OCI-LY7 (cell line): ENCODE data around the gene SLC31A1. TPM values are rescaled to one million over a fixed set of nuclear protein-coding genes. Genes with fewer than 3 reads are reported as not detected.
A peak's percentile ranks its signal among the peaks of the same experiment; 100 is the strongest.

Source experiments
- BruUV-seq: library from RNA; stranded (reverse); fragments of 400-500 nt; replicated peaks from 2 replicates; lab custom pipeline; 2021; lab: Mats Ljungman, UMichigan
- CTCF ChIA-PET: fragments of 300-600 bp; sonication (Branson Sonifier 250); formaldehyde crosslinking; loops from one replicate; lab custom pipeline; 2022; ENCODE audit warnings: antibody characterized with exemption; ENCODE audit not compliant: unreplicated experiment; lab: Charles Lee
- POLR2A ChIA-PET: fragments of 300-600 bp; sonication (Branson Sonifier 250); formaldehyde crosslinking; loops from one replicate; lab custom pipeline; 2022; ENCODE audit warnings: antibody characterized with exemption; lab: Charles Lee
- DNase-seq: peaks from one replicate; pipeline ENCODE4 v3.0.0-alpha.2; 2015; ENCODE audit warnings: low spot score
- H2AFZ ChIP-seq: fragments of 200-600 bp; sonication (generic), shearing (Covaris generic); 2 replicates; pipeline ENCODE4 v1.6.1; 2014; ENCODE audit warnings: mild to moderate bottlenecking, antibody characterized with exemption, low read length, moderate library complexity
- H3K27ac ChIP-seq: fragments of 200-600 bp; sonication (generic); 2 replicates; pipeline ENCODE4 v1.5.1; 2014; ENCODE audit warnings: mixed run types, low read depth, mild to moderate bottlenecking, moderate library complexity, low read length, inconsistent platforms; ENCODE audit not compliant: poor library complexity, severe bottlenecking
- H3K36me3 ChIP-seq: fragments of 200-600 bp; sonication (generic); 2 replicates; pipeline ENCODE4 v1.6.1; 2014; ENCODE audit warnings: mild to moderate bottlenecking, antibody characterized with exemption, low read length, moderate library complexity, mixed read lengths; ENCODE audit not compliant: insufficient read depth
- H3K4me1 ChIP-seq: fragments of 200-600 bp; sonication (generic); 2 replicates; pipeline ENCODE4 v1.5.1; 2014; ENCODE audit warnings: mild to moderate bottlenecking, low read length; ENCODE audit not compliant: insufficient read depth, poor library complexity, severe bottlenecking
- H3K4me2 ChIP-seq: fragments of 200-600 bp; sonication (generic); 2 replicates; pipeline ENCODE4 v1.6.1; 2014; ENCODE audit warnings: mild to moderate bottlenecking, low read length
- H3K4me3 ChIP-seq: fragments of 200-600 bp; sonication (generic); 2 replicates; pipeline ENCODE4 v1.5.1; 2014; ENCODE audit warnings: mild to moderate bottlenecking, low read depth, low read length; ENCODE audit not compliant: poor library complexity, severe bottlenecking
- H3K79me2 ChIP-seq: fragments of 200-600 bp; sonication (generic); 2 replicates; pipeline ENCODE4 v1.6.1; 2016; ENCODE audit warnings: low read depth, mild to moderate bottlenecking, low read length, moderate library complexity, mixed read lengths; ENCODE audit not compliant: insufficient read depth
- H3K9me2 ChIP-seq: fragments of 200-600 bp; sonication (generic); 2 replicates; pipeline ENCODE4 v1.6.1; 2016; ENCODE audit warnings: mild to moderate bottlenecking, low read length, mixed read lengths; ENCODE audit not compliant: insufficient read depth
- H3K9me3 ChIP-seq: fragments of 200-600 bp; sonication (generic); 2 replicates; pipeline ENCODE4 v1.6.1; 2014; ENCODE audit warnings: mild to moderate bottlenecking, mixed run types, low read length, mixed read lengths
- H4K20me1 ChIP-seq: fragments of 200-600 bp; sonication (generic); 2 replicates; pipeline ENCODE4 v1.6.1; 2014; ENCODE audit warnings: mild to moderate bottlenecking, antibody characterized with exemption, low read length, moderate library complexity, mixed read lengths; ENCODE audit not compliant: insufficient read depth
- CTCF ChIP-seq: fragments of 200-600 bp; sonication (generic); conservative IDR thresholded peaks from 2 replicates; pipeline ENCODE4 v1.5.1; 2014; ENCODE audit warnings: mild to moderate bottlenecking, antibody characterized with exemption, low read length, moderate library complexity, mixed read lengths
- EZH2phosphoT487 ChIP-seq: fragments of 200-600 bp; sonication (generic); IDR thresholded peaks from 2 replicates; pipeline ENCODE4 v1.6.1; 2018; ENCODE audit warnings: low read depth, borderline replicate concordance, mild to moderate bottlenecking, mixed run types, antibody characterized with exemption, low read length, moderate library complexity, mixed read lengths
- intact Hi-C: fragments of 100-400 bp; cut with micrococcal nuclease; formaldehyde crosslinking; loops from one replicate; pipeline ENCODE4 v1.10.0; 2022; ENCODE audit not compliant: unreplicated experiment
- total RNA-seq, 2 experiments: library from RNA; depleted of rRNA in 1 of 2; stranded (reverse); fragments of >200 nt in 1 of 2; shearing (Covaris generic) in 1 of 2; gene quantifications; 2 replicates each; pipeline ENCODE4 v1.2.3, GENCODE V29; 2014 to 2022

Gene SLC31A1
- total RNA-seq, 2 experiments from 2014 or later = 3.9 to 16.7 TPM

- intact Hi-C loops = no loop called here
- BruUV-seq = no TSS peak
These were observed 1.1 kb downstream of the SLC31A1 start for GRCh38 chr9:113222482-113222841.

GRCh38 chr9:113223963-113224362, 2.6 kb downstream of the SLC31A1 start:
- Histone ChIP-seq H3K36me3 (no peaks in the 10 kb centered on the region; the same call in 1 of the 2 replicates), H3K4me1 (peaks cover 24% of the 10 kb centered on the region), H3K9me3 (no peaks in the 10 kb centered on the region), H3K79me2 (peaks cover 32% of the 10 kb centered on the region), H3K4me2 (peak overlapping the region; percentile 100), H3K4me3 (no peak overlapping the region), H3K27ac (no peak overlapping the region), H3K9me2 (no peaks in the 10 kb centered on the region), H2AFZ (no peak overlapping the region), H4K20me1 (peaks cover 9% of the 10 kb centered on the region; the same call in 1 of the 2 replicates)
- intact Hi-C loops = no loop called here
- CTCF ChIA-PET = no interaction called here
- no peak for TF ChIP-seq CTCF
- no peak for TF ChIP-seq EZH2phosphoT487
- no TSS peak for BruUV-seq
- no peak for DNase-seq
- POLR2A ChIA-PET = no interaction called here

More at GRCh38 chr9:113222482-113222841, 1.1 kb downstream of the SLC31A1 start:
- Histone ChIP-seq H3K4me1 (peaks cover 37% of the 10 kb centered on the region), H3K79me2 (peaks cover 47% of the 10 kb centered on the region), H3K36me3 (peaks cover 11% of the 10 kb centered on the region), H2AFZ (peak overlapping the region; percentile 93; the same call in 1 of the 2 replicates), H3K4me2 (peak overlapping the region; percentile 100), H3K9me3 (no peaks in the 10 kb centered on the region), H3K4me3 (peak overlapping the region; percentile 92), H4K20me1 (peaks cover 15% of the 10 kb centered on the region; the same call in 1 of the 2 replicates), H3K27ac (no peak overlapping the region), H3K9me2 (no peaks in the 10 kb centered on the region)
- TF ChIP-seq CTCF = no peak
- no peak for TF ChIP-seq EZH2phosphoT487
- ChIA-PET POLR2A (interaction anchor here (0.5 to 4.6 kb wide), 10 partner anchors 9 to 1747 kb away, joined by 3 to 31 read pairs (median 5); partner anchors contain the start of genes CDC26 and PRPF4), CTCF (interaction anchor here (0.6 to 1.7 kb wide), 4 partner anchors 10 to 842 kb away, joined by 3 to 4 read pairs (median 3); partner anchors contain the start of gene HSDL2)
- DNase-seq = no peak

GRCh38 chr9:113227436-113227835, 6.1 kb downstream of the SLC31A1 start:
- ChIA-PET CTCF (no interaction called here), POLR2A (interaction anchor here (0.6 to 1.1 kb wide), 3 partner anchors 12 to 58 kb away, joined by 4 to 8 read pairs (median 6); no protein-coding TSS in a partner anchor)
- no TSS peak for BruUV-seq
- DNase-seq = no peak
- no peaks in the 10 kb centered on the region for H3K9me3 ChIP-seq
- H3K4me1 ChIP-seq = peaks cover 11% of the 10 kb centered on the region
- H3K9me2 ChIP-seq = no peaks in the 10 kb centered on the region
- H4K20me1 ChIP-seq = no peaks in the 10 kb centered on the region
- H2AFZ ChIP-seq = no peak overlapping the region
- intact Hi-C loops = no loop called here
- peaks cover 2% of the 10 kb centered on the region; the same call in 1 of the 2 replicates for H3K79me2 ChIP-seq
- no peak overlapping the region for H3K4me2 ChIP-seq
- no peak overlapping the region for H3K4me3 ChIP-seq
- H3K27ac ChIP-seq = no peak overlapping the region
- H3K36me3 ChIP-seq = no peaks in the 10 kb centered on the region; the same call in 1 of the 2 replicates
- no peak for TF ChIP-seq EZH2phosphoT487
- TF ChIP-seq CTCF = no peak
